GM12865 (cell line): ENCODE results near the gene MXRA7.
"Not testable (repeated sequence)": the region's sequence is repeated elsewhere in the genome, so short reads cannot be mapped to it uniquely, and the experiment has no call there.

Source experiments
- DNase-seq: peaks from one replicate; pipeline ENCODE4 v3.0.0; 2010; ENCODE audit warnings: low read depth
- H3K4me3 ChIP-seq: 2 replicates; pipeline ENCODE4 v1.5.1; 2011; ENCODE audit warnings: mild to moderate bottlenecking, low read depth, low read length, control low read depth
- TF ChIP-seq, protein P1 (sequence below): IDR thresholded peaks from 2 replicates; pipeline ENCODE4 v1.5.1; 2011; ENCODE audit warnings: low read length, control low read depth, low read depth, inconsistent platforms; ENCODE audit not compliant: insufficient read depth; ENCODE audit errors: missing control alignments

Gene MXRA7

DNA sequence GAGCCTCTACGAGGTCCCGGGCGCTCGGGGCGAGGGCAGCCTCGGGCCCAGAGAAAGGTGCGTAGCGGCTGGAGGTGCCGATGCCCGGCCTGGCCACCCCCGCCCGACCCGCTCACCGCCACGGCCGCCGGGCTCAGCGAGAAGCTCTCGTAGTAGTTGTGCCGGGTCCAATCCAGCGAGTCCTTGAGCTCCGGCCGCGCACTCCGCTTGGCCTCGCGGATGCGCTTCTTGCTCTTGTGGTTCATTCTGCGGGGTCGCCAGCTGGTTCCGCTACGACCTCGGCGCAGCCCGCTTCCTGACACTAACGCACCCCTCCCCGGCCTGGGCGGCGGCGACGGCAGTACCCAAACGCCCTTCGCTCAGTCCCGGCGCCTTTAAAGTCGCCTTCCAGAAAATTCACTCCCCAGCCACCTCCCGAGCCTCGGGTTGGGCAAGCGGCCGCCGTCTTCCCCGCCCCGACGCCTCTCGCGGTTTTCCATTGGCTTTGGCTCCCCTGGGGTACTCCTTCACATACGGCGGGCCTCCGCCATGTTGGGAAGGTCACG is 15.5 kb upstream of the MXRA7 start, which contains the start of gene JMJD6:
JMJD6 (minus strand) TSS at position 376 of the 545 bp plus-strand sequence; CDS start at position 245, 131 bp downstream.
- TF ChIP-seq, protein P1, sequence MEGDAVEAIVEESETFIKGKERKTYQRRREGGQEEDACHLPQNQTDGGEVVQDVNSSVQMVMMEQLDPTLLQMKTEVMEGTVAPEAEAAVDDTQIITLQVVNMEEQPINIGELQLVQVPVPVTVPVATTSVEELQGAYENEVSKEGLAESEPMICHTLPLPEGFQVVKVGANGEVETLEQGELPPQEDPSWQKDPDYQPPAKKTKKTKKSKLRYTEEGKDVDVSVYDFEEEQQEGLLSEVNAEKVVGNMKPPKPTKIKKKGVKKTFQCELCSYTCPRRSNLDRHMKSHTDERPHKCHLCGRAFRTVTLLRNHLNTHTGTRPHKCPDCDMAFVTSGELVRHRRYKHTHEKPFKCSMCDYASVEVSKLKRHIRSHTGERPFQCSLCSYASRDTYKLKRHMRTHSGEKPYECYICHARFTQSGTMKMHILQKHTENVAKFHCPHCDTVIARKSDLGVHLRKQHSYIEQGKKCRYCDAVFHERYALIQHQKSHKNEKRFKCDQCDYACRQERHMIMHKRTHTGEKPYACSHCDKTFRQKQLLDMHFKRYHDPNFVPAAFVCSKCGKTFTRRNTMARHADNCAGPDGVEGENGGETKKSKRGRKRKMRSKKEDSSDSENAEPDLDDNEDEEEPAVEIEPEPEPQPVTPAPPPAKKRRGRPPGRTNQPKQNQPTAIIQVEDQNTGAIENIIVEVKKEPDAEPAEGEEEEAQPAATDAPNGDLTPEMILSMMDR = no peak
- H3K4me3 ChIP-seq = peak within 1 kb of the TSS; percentile 83
- peak; percentile 99 for DNase-seq

DNA sequence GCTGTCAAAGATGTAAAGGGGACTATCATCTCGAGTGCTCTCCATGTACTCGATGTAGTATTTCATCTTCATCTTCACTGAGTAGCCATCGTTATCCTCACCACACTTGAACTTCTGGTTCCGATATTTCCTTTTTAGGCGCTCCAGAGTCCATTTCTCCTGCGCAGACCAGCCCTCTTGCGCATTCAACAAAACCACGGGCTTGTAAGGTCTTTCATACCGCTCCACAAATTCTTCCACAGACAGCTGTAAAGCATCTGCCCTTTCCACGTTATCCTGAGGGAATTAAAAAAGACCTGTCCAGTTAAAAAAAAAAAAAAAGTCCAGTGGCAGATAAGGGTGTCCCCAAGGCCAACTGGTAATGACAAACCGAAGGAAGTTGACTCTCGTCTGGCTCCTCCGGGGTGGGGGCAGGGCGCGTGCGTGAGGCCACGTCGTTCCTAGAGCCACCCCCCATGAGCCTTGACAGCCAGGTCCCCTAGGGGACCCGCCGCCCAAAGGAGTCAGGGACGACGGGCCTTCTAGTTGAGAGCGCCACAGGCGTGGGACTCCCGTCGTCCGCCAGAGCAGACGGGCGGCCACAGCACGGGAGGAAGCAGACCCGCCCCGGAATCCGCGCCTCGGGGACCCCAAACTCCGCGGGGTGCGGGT is 14.9 kb upstream of the MXRA7 start:
- TF ChIP-seq, protein P1 = no peak
- DNase-seq = peak; percentile 79
- H3K4me3 ChIP-seq = peak overlapping the region; percentile 83

DNA sequence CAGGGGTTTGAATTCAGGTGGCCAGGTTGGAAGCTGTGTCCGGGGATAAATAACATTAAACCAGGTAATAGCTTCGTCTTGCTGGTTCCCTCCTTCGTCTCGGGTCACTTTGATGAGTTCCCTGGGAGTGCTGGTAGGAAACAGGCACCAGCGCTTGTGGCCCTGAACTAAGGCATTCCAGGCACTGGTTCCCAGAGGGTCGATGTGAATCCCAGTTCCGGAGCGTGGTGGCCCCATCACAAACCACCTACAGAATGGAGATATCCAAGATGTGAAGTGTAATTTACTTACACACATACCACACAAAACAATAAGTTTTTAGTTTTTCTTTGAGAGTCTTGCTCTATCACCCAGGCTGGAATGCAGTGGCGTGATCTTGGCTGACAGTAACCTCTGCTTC is 13.0 kb upstream of the MXRA7 start:
- no peak overlapping the region for H3K4me3 ChIP-seq
- DNase-seq = no peak
- TF ChIP-seq, protein P1 = no peak

DNA sequence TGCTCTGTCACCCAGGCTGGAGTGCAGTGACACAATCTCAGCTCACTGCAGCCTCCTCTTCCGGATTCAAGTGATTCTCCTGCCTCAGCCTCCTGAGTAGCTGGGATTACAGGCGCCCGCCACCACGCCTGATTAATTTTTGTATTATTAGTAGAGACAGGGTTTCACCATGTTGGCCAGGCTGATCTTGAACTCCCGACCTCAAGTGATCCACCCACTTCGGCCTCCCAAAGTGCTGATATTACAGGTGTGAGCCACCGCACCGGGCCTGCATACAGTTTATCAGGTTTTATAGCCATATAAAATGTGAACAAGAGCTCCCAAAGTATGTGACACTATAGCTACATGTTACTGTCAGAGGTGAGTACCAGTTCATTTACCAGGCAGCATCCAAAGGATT is 12.2 kb upstream of the MXRA7 start:
- DNase-seq, H3K4me3 ChIP-seq: not testable (repeated sequence)

DNA sequence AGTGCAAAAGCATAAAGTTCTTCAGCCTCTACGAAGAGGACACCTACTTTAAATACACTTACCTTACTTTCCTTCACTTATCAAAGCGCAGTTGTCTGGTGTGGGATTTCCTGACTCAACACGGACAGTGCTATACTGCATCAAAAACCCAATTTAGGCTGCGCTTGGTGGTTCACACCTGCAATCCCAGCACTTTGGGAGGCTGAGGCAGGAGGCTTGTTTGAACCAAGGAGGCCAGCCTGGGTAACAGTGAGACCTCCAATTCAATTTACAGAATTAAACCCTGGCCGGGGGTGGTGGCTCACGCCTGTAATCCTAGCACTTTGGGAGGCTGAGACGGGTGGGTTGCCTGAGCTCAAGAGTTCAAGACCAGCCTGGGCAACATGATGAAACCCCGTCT is 11.5 kb upstream of the MXRA7 start:
- TF ChIP-seq, protein P1 = no peak
- H3K4me3 ChIP-seq = no peak overlapping the region
- no peak for DNase-seq

DNA sequence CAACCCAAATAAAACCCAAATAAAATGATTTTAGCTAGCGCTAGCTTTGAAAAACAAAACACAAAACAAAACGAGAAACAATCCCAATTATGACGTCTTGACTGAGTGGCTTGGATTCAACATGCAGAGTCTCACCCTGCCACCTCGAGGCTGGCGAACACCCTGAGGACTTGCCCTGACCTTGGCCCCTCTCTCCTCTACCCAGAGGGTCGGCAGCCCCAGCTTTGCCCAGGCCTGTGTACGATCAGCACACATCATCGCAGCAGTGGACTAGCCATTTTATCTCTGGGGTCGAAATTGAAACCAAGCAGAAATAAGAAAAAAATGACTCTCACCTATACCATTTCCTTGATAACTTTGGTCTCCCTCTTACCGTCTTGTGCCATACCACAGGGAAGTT is 10.7 kb upstream of the MXRA7 start:
- DNase-seq = no peak
- TF ChIP-seq, protein P1 = no peak

DNA sequence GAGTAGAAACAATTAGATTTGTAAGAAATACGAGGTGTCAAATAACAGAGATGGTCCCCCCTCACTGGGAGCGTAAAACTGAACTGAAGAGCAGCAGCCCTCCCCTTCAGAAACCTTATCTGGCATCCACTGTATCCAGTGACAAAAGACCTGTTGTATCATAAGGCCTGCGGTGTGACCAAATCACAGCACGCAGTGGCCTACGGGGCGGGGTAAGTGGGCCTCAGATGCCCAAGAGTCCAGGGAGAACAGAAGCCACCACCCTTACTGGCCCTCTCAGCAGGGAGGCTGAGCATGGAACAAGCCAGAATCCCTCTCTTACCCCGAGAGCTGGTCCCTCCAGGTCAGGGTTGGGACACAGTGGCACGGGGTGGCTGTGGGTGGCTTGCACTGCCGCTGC is 10.2 kb upstream of the MXRA7 start:
- TF ChIP-seq, protein P1 = no peak
- DNase-seq = no peak
- H3K4me3 ChIP-seq = no peak overlapping the region

More for the DNA sequence above, 10.7 kb upstream of the MXRA7 start:
- no peak overlapping the region for H3K4me3 ChIP-seq
